COLO668 (cell line): Measurements from ENCODE around the gene NOSIP.

ENCODE experiments used
- DNase-seq: peaks from one replicate; lab custom pipeline; 2025; ENCODE audit not compliant: unreplicated experiment; lab: John Stamatoyannopoulos, UW

Gene NOSIP

DNA sequence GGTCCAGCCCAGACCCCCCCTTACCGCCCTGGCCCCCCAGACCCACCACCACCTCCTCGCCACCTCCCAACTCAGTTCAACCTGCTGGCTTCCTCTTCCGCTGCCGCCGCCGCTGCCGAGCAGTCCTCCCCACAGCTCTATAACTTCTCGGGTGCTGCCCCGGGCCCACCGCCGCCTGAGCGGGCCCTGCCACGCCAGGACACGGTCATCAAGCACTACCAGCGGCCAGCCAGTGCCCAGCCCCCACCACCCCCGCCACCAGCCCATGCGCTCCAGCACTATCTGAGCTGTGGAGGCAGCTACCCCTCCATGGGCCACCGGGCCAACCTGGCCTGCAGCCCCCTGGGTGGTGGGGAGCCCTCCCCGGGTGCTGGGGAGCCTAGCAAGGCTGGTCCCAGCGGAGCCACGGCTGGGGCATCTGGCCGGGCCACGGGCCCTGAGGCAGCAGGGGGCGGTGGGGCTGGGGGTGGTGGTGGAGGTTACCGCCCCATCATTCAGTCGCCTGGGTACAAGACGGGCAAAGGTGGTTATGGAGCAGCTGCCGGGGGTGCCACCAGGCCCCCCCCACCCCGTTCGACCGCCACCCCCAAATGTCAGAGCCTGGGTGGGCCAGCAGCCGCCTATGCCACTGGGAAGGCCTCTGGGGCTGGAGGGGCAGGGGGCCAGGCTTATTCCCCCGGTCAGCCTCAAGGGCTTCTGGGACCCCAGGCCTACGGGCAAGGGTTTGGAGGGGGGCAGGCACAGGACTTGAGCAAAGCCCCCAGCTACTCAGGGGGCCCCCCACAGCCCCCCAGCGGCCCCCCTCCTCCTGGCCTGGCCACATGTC, 14.8 kb upstream of the NOSIP start:
- DNase-seq: no peak

DNA sequence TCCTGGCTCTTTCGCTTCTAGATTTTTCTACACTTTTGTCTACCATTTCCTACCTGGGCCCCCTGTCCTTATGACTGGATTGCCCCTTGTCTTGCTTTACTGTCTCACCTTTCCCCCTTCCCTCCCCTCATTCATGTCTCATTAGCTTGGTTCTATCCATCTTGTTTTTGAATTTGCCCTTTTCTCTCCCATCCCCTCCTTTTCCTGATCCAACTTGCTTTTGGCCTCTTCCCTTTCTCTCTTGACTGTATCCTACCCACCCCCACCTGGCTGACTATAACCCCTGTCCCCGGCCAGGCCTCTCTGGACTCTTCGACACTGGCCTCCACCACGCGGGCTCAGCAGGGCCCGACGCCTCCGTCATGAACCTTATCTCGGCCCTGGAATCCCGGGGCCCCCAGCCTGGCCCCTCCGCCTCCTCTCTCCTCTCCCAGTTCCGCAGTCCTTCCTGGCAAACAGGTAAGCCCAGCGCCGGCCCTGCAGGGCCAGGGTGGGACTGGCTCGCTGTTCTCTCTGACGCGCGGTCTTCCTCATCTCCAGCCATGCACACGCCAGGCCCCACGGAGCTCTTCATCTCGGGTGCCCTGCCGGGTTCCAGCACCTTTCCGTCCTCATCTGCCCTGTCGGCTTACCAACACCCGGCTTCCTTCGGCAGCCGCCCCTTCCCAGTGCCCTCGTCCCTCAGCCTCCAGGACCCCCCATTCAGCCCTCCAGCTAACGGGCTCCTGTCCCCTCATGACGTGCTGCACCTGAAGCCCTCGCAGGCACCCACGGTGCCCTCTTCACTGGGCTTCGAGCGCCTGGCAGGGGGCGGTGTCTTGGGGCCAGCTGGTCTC, 14.0 kb upstream of the NOSIP start:
- no peak for DNase-seq

DNA sequence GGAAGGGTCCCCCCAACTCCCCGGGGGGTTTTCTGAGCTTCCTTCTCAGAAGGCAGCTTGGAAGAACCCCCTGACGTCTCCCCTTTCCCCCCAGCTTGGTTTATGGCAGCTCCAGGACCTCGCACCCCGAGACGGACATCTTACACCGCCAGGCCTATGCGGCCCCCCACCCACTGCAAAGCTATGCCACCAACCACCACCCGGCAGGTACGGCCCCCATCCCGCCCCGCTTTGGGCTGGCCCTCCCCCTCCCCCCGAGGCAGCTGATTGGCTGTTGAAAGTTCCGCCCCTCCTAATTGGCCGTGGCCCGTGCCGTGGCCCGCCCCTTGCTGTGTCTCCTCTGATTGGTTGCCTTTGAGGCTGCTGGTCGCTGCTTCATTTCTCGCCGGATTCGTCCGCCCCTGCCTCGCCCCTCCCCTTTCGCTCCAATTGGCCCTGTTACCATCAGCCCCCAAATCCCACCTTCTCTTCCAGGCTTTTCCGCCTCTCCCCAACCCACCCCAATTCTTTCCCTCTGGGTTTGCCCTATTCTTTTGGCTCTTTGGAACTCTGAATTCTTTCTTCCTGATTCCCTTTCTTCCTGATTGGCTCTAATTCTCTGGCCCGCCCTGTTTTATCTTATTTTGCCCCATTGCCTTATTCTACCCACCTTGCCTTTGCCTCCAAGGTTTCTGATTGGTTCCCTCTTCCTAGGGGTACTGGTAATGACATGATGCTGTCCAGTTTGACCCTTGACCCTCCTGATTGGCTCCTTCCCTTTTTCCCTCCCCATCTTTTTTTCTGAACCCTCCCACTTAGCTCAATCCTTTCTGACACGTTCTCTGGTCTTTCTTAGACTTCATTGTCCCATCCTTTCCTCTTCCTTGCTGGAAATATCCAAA, 13.1 kb upstream of the NOSIP start:
- DNase-seq: peak; percentile 90

DNA sequence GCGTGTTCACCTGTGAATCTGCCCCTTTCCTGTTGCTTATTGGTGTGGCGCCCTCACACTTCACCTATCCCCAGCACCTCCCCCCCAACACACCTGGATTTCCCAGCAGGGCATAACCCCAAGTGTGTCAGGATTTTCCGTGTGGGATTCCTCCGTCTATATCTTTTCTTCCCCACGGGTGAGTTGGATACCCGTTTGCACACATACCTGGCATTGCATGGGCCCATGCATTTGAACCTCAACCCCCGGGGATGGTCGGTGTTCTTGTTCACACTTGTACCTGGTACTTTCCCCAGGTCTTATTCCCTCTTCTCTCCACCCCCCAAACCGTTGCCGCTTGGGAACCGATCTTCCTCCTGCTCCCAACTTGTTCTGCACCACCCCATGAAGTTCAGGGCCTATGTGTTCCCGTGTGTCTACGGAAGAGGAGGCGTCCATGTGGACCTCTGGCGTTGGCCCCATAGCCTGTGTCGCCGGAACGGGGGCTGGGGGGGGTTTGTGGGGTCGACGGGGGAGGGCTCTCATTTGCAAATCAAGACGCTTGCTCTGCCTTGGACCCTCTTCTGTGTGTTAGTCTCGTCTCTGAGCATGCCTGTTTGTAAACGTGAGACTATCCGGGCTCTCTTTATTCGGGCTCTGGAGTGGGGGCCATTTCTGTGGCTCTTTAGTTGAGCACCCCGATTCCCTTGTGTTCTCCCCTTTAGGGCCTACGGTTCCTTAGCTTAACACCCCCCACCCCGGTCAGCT, 12.3 kb upstream of the NOSIP start:
- DNase-seq: peak; percentile 34

GRCh38 chr19:49591731-49592485, 11.6 kb upstream of the NOSIP start:
- peak; percentile 55 for DNase-seq

GRCh38 chr19:49590971-49591730, 10.8 kb upstream of the NOSIP start, which contains the start of gene PRR12:
TSS of gene PRR12 (plus strand) at chr19:49591182. CDS start at chr19:49591655, 473 bp downstream.
- DNase-seq: peak; percentile 64

DNA sequence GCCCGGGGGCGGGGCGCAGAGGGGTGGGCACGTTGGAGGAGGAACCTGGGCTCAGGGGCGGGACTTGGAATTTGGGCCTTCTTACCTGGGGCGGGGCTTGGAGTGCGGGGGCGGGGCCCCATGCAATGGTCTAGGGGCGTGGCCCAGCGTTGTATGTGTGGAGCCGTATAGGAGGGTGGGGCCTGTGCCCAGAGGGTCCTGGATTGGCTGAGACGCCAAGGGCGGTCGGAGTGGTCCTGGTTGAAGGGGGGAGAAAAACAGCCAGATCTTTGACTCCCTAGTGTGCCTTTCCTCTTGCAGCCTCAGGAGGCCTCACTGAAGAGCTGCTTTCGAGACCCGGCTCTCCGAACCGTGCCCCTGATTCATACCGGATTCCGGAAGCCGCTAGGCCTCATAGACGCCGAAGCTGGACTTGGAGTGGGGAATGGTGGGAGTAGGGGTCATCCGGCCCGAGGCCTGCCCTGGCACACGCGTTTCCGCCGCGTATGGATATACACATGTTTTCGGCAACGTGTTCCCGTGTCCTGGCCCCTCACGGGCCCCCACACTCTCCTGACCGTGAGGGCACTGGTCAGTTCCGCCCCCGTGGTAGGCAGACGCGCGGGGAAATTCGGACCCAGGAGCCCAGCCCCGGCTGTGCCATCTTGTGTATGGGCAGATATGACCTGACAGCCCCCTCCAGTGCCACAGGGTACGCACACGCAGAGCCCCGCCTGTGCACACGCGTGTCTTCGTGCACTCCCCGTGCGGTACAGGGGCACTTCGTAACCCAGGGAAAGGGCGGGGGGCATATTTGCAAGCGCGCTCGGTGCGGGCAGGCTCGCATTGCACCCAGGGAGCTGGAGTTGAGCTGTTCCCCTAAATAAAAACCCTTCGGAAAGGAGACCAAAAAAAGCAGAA, 10.0 kb upstream of the NOSIP start:
- DNase-seq: peak; percentile 94

DNA sequence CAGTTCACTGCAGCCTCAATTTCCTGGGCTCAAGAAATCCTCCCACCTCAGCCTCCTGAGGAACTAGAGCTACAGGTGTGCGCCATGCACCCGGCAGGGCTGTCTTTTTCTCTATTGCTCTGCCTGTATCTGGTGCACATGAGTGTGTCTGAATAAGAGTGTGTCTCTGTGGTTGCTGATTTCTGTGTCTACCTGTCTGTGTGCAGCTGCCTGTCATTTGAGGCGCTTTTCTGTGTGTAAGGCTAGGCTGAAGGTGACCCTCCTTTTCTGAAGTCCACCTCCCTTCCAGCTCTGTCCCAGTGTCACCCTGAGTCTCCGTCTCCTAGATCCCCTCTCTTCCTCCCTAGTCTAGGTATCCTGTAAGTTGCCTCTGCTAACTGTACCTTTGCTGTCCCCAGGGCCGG, 9.1 kb upstream of the NOSIP start:
- no peak for DNase-seq

DNA sequence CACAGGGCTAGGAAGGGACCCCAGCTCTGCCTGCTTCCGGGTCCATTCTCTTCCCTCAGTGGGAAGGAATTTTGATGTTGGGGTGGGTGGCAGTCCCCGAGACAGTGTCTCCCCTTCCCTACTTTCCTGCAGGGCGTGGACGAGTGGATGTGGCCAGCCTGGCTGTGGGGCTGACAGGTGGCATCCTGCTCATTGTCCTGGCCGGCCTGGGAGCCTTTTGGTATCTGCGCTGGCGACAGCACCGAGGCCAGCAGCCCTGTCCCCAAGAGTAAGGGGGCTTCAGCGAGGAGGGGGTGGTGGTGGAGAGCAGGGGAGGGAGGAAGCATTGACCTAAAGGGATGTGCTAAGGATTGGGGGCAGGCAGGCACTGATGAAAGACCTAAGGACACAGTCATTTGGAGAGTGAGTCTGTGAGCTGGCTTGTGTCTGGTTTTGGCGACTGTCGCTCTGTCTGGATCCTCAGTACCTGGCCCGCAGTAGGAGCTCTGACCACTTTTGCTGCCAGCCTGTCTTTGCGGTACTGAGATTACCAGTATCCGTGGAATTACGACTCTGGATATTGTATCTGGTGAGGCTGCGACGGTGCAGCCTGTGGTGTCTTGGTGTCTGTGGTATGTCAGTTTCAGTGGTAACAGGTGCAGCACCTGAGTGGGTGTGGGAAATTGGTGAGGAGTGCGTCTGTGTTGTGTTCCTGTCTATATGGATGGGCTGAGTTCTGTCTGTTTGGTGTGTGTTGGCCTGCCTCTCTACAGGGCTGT, 8.2 kb upstream of the NOSIP start:
- no peak for DNase-seq

DNA sequence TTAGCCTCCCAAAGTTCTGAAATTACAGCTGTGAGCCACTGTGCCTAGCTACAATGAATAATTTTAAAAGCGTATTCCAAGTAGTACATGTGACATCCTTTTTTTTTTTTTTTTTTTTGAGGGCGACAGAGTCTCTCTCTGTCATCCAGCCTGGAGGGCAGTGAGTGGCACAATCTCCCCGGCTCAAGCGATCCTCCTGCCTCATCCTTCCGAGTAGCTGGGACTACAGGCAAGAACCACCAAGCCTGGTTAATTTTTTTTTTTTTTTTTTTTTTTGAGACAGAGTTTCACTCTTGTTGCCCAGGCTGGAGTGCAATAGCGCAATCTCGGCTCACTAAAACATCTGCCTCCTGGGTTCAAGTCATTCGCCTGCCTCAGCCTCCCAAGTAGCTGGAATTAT, 6.9 kb upstream of the NOSIP start:
- DNase-seq: no peak

DNA sequence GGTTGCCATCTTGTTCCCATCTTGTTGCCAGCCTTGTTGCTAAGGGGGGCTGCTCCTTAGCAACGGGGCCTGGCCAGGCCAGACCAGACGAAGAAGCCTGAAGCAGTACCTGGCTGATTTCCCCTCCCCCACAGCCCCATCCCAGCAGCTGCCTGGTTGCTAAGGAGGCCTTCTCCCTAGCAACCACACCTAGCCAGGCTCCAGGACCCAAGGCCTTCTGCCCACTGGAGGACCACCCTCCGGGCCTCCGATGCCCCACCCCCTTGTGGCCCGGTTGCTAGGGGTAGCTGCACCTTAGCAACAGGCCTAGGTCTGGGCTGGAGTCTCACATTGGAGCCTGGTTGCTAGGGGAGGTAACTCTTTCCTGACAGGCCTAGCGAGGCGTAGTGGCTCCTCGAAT, 4.7 kb upstream of the NOSIP start:
- peak; percentile 62 for DNase-seq

DNA sequence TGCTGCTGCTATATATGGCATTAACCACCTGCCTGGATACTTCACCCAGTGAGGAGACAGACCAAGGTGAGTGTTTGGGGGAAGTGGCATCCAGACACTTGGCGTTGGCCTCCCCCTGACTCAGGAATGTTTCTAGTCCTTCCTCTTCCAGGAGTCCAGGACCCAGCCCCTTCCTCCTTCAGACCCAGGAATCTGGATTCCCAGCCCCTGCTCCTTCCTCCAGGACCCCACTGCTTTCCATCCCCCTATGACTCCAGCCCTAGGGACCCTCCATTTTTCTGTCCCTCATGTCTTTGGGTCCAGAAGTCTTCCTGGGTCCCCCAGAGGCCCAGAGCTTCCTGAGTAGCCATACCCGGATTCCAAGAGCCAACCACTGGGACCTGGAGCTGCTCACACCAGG, 2.9 kb upstream of the NOSIP start:
- DNase-seq: no peak

- DNase-seq: peak; percentile 33
Observed at GRCh38 chr19:49581007-49581508, 702 bp upstream of the NOSIP start, which contains the start of gene PRRG2. TSS of gene PRRG2 (plus strand) at chr19:49581316. CDS start at chr19:49583220, 1,904 bp downstream.

- no peak for DNase-seq
Observed at GRCh38 chr19:49579947-49580263, 451 bp downstream of the NOSIP start.

DNA sequence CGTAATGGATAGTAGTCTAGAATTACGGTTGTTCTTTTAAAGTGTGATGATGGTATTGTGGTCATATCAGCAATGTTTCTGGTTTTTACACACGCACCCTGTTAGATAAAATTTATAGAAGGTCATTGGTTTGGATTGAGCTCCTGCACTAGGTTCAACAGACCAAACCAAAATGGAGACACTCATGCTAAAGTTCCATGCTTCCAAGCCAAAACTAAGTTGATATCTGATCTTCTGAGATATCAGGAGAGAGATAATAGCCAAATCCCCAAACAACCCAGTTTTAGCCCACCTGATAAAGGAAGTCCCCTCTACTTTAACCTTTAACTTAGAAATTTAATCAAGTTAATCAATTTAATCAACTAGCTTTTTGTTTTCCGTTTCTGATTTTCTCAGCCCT, 1.2 kb downstream of the NOSIP start:
- DNase-seq: no peak

DNA sequence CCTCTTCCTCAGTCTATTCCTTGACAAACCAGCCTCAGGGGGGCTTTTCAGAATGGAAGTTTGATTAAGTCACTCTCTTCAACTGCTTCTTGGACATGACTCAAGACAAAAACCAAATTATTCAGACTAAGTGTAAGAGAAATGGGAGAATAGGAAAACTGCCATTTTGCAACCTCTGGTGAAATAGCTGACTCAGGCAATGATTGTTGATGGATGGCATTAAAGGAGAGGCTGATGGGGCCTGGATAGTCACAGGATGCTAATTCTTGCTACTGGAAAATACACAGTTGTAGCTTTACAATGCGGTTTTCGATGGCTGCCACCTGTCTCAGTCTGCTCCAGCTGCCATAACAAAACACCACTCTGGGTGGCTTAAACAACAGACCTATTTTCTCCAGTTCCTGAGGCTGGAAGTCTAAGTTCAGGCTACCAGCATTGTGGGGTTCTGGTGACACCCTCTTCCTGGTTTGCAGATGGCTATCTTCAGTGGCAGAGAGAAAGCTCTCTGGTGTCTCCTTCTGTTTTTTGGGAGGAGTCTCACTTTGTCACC, 6.1 kb downstream of the NOSIP start:
- DNase-seq: no peak

- no peak for DNase-seq
Observed at GRCh38 chr19:49573425-49573824, 6.9 kb downstream of the NOSIP start.
